C1 segment of cervical spinal cord (tissue), 14 donors: Measurements from ENCODE around the gene CIITA.
"Not testable (repeated sequence)": the region's sequence is repeated elsewhere in the genome, so short reads cannot be mapped to it uniquely, and the experiment has no call there.

Source experiments
- DNase-seq, 14 donors: peaks; one replicate each; lab custom pipeline; 2025; lab: John Stamatoyannopoulos, UW

Gene CIITA

DNA sequence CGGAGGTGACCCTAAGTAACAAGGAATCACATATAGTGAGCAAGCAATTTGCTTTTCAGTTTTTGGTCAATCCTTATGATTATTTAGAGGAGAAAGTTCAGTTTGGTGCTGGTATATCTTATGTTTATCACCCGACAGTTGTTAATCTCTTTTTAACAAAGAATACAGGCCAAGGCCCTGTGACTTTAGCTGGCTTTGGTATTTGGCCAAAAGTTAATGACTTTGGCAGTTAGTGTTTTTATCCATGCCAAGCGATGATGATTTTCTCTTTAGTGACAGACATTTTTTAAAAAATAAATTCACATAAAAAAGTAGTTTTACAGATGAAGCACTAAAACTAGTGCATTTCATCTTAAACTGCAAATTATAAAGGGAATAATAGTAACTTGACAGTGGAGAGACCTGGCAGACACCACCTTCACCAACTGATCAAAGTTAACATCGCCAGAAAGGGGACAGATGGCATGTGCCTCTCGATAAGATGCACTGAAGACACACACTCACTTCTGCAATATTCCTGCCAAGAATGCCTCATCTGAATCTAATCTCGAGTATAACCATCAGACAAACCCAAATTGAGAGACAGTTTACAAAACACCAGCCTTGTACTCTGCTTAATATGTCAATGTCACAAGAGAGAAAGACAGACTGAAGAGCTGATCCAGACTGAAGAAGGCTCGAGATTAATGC, 58.4 kb downstream of the CIITA start:
- peak in 1 of 14 donors; percentile 56 for DNase-seq

DNA sequence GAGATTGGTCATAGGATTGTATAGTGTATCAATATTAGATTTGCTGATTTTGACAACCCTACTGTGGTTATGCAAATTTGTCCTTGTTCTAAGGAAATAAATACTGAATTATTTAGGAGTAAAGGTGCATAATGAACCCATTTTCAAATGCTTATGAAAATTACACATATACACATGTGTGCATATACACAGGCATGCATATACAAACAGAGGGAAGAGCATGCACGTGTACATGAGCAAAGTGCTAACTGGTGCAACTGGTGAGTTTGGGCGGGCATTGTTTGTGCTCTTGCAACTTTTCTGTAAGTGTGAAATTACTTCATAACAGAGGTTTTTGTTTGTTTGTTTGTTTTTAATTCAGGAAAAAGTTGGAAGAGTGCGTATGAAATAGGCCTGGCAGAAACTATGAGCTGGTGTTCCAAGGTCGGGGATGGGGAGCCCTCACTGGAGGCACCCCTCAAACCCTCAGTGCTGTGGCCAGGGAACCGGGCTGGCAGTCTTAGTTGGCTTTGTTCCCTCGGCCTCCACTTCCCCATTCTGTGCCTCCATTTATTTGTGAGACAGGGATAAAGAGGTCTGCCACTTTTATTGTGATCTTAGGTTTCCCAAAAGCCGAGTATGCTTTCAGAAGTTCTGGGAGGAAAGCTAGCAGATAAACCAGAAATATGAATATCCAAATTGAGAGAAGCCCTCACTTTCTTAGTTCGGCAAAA, 59.4 kb downstream of the CIITA start:
- no peak for DNase-seq

DNA sequence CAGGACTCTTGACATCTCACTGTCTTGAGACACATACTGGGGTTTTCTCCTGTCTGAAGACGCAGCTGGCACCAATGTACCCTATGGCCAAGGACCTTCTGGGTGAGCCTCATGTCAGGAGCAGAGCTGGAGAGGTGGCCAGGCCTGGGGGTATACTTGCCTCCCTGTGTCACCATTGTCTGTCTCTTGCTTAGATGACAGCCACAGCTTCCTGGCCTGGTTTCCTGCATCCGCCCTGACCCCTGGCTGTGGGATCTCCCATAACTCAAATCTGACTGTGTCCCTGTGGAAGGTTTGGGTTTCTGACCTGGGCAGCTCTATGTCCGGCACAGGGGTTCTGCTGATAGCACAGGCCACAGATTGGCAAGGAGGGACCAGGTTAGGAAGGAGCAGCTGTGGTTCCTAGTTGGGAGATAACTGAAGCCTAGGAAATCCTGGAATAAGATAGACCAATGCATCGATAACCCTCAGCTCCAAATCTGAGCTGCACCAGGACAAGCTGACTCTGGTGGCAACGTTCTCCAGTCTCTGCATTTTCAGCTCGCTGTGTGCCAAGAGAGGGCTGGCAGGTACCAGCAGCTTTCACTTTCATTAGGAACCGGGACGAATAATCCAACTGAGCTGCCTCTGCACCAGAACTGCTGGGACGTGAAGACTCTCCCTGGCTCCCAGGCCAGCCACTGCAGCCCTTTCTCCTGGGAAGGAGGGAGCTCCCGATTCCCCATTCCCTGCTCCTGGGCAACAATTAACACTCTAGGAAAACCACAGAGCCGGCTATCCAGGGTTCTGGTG, 60.3 kb downstream of the CIITA start:
- DNase-seq: peak in 8 of 14 donors; percentile 13 to 39 (median 28)

GRCh38 chr16:10938321-10938720, 61.3 kb downstream of the CIITA start:
- no peak for DNase-seq

GRCh38 chr16:10938796-10939648, 62.0 kb downstream of the CIITA start:
- no peak for DNase-seq

GRCh38 chr16:10939649-10940234, 62.7 kb downstream of the CIITA start:
- peak in 1 of 14 donors; percentile 27 for DNase-seq

- peak in 8 of 14 donors; percentile 14 to 54 (median 40) for DNase-seq
Measured at GRCh38 chr16:10940501-10941079, 63.6 kb downstream of the CIITA start.

GRCh38 chr16:10941127-10941933, 64.3 kb downstream of the CIITA start:
- peak in 3 of 14 donors; percentile 13 to 41 (median 31) for DNase-seq

DNA sequence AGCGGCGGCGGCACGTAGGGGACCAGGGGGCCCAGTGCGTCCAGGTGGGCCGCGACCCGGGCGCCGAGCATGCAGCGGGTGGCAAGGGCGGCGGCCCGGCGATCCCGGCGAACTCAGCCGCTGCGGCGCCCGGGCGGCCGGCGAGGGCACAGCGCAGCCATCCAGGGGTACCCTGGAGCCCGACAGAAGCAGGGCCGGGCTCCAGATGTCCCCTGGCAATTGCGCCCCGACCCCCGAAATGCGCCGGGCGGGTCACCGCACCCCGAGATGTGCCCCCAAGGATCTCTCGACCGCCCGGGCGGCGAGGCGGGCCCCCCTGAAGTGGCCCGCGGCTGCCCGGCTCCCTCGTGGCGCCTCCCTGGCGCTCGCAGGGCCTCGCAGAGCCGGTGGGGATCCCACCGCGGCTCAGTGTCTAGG, 64.9 kb downstream of the CIITA start:
- DNase-seq: not testable (repeated sequence)

- DNase-seq: peak; percentile 42 to 97 (median 90)
Measured at GRCh38 chr16:10942352-10943063, 65.5 kb downstream of the CIITA start, which contains the start of gene DEXI. TSS of gene DEXI (minus strand) at chr16:10942468. CDS start at chr16:10942005, 463 bp downstream.

- DNase-seq: no peak
Measured at GRCh38 chr16:10943064-10943353, 66.0 kb downstream of the CIITA start.

DNA sequence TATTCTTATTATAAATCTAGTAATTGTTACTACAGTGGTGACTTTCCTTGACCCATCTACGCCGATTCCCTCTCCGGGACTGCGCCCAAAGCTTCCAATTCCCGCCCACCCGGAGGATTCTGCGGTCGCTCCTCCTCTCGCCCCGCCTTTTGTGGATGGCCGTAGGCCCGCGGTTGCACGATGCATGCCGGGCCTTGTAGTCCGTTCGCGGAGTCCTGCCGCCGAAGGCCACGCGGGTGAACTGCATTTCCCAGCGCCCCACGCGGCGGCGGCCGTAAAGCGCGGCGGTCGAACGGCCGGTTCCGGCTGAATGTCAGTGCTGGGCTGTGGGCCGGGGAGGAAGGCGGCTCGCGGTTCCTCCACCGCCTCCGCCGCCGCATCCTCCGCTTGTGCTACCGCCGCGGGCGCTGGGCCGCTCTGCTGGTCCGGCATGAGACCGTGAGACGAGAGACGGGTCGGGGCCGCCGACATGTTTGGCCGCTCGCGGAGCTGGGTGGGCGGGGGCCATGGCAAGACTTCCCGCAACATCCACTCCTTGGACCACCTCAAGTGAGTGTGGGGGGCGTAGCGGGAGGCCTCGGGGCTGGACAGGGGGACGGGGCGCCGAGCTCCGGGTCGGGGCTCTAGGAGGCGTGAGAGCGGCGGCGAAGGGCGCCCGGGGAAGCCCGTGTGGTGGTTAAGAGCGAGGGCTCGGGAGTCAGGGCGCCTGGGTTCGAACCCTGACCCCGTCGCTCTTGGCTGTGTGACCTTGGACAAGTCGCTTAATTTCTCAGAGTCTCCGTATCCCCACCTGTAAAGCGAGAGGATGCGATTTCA, 67.5 kb downstream of the CIITA start, which contains the start of gene CLEC16A:
Gene CLEC16A (plus strand): TSS at position 316 of the 816 bp plus-strand sequence. CDS start 154 bp downstream, at position 470.
- peak; percentile 80 to 98 (median 96) for DNase-seq

GRCh38 chr16:10945065-10945787, 68.2 kb downstream of the CIITA start:
- no peak for DNase-seq

DNA sequence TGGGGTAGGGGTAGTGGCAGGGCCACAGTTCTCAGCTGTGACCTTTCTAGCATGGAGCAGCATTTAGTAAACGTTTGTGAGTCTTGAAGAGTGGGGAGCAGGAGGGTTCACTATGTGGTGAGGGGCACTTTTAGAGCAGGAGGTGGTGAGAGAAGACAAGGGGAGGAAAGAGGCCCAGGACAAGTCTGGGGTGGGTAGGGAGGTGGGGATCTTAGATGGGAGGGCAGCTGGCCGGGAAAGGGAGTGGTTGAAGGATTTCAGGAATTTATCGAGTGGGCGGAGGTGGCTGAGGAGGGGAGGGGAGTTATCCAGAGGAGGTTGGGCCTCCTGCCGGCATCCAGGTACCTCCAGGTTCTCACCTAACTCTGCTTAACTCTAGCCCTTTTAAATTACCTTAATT, 69.3 kb downstream of the CIITA start:
- DNase-seq: no peak

GRCh38 chr16:10947211-10947787, 70.3 kb downstream of the CIITA start:
- peak in 1 of 14 donors; percentile 48 for DNase-seq

- DNase-seq: peak in 2 of 14 donors; percentile 14 to 24
Measured at GRCh38 chr16:10949424-10949970, 72.5 kb downstream of the CIITA start.

- DNase-seq: peak in 1 of 14 donors; percentile 90
Measured at GRCh38 chr16:10950393-10950792, 73.4 kb downstream of the CIITA start.
